Esophagus muscularis mucosa (tissue), 3 donors: ENCODE measurements around the gene SOD3.
A peak's percentile ranks its signal among the peaks of the same experiment; 100 is the strongest.

Experiments
- POLR2A ChIP-seq: fragments of 450-650 bp; IDR thresholded peaks from one replicate; pipeline ENCODE4 v1.6.1; 2017; ENCODE audit warnings: antibody characterized with exemption, moderate library complexity, mild to moderate bottlenecking, low read depth
- POLR2AphosphoS5 ChIP-seq, 2 donors: sonication (generic); formaldehyde crosslinking; IDR thresholded peaks; one replicate each; pipeline ENCODE4 v1.6.1; 2017; ENCODE audit warnings: antibody characterized with exemption in 2 of 2
- TF ChIP-seq, protein P1 (sequence below), 3 experiments: fragments of 200-600 bp in 2 of 3; fragments of 450-650 bp in 1 of 3; sonication (generic) in 2 of 3; IDR thresholded peaks; one replicate each; pipeline ENCODE4 v1.5.1; 2017 to 2019; ENCODE audit warnings: antibody characterized with exemption in 3 of 3, mild to moderate bottlenecking in 2 of 3, moderate library complexity in 1 of 3

DNA sequence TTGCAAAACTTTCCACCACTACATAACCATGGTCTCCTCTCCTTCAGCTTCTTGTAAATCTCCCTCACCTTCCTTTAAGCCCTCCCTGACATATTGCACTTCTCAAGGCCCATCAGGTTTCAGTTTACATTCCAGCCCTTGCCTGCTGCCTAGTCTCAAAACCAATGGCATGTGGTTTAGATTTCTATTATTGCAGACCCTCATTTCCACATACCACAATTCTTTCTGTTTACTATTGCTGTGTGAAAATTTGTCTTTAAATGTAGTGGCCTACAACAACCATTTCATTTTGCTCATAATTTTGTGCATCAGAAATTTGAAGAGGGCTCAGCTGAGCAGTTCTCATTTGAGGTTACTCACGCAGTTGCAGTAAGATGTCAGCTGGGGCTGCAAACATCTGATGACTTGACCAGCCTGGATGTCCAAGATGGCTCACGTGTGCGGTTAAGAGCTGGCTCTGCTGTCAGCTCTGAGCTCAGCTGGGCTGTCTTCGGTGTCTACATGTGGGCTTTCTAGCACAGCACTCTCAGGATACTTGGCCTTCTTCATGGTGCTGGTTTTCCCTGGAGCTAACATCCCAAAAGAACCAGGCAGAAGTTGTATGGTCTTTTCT, 29.9 kb upstream of the SOD3 start:
- TF ChIP-seq POLR2AphosphoS5 (IDR thresholded peaks at IDR 0.05) (peak in 1 of 2 donors; percentile 30), POLR2A (no peak)
- TF ChIP-seq, protein P1, sequence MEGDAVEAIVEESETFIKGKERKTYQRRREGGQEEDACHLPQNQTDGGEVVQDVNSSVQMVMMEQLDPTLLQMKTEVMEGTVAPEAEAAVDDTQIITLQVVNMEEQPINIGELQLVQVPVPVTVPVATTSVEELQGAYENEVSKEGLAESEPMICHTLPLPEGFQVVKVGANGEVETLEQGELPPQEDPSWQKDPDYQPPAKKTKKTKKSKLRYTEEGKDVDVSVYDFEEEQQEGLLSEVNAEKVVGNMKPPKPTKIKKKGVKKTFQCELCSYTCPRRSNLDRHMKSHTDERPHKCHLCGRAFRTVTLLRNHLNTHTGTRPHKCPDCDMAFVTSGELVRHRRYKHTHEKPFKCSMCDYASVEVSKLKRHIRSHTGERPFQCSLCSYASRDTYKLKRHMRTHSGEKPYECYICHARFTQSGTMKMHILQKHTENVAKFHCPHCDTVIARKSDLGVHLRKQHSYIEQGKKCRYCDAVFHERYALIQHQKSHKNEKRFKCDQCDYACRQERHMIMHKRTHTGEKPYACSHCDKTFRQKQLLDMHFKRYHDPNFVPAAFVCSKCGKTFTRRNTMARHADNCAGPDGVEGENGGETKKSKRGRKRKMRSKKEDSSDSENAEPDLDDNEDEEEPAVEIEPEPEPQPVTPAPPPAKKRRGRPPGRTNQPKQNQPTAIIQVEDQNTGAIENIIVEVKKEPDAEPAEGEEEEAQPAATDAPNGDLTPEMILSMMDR (IDR thresholded peaks at IDR 0.05), result no peak
